GM19099 (cell line): ENCODE measurements around the gene ATM.

Source experiments
- POLR2A ChIP-seq: IDR thresholded peaks from 3 replicates; pipeline ENCODE4 v1.6.1; 2011; ENCODE audit warnings: low read depth; ENCODE audit not compliant: insufficient read length; ENCODE audit errors: extremely low read depth

Gene ATM

GRCh38 chr11:108388576-108388975 is 165.7 kb downstream of the ATM start:
- TF ChIP-seq POLR2A = no peak

DNA sequence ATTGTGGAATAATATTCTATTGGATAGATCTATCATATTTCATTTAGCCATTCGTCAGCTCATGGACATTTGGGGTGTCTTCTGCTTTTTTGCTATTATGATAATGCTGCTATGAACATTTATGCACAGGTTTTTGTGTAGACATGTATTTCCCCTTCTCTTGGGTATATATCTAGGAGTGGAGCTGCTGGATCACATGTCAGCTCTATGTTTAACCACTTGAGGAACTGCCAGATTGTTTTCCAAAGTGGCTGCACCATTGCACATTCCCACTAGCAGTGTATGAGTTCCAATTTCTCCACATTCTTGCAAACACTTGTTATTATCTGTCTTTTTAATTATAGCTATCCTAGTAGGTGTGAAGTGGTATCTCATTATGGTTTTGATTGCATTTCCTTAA is 169.5 kb downstream of the ATM start:
- no peak for TF ChIP-seq POLR2A

GRCh38 chr11:108393046-108393445 is 170.2 kb downstream of the ATM start:
- TF ChIP-seq POLR2A = no peak

- no peak for TF ChIP-seq POLR2A
These were observed 171.9 kb downstream of the ATM start for GRCh38 chr11:108394744-108395284.

- no peak for TF ChIP-seq POLR2A
These were observed 175.6 kb downstream of the ATM start for GRCh38 chr11:108398439-108398838.

DNA sequence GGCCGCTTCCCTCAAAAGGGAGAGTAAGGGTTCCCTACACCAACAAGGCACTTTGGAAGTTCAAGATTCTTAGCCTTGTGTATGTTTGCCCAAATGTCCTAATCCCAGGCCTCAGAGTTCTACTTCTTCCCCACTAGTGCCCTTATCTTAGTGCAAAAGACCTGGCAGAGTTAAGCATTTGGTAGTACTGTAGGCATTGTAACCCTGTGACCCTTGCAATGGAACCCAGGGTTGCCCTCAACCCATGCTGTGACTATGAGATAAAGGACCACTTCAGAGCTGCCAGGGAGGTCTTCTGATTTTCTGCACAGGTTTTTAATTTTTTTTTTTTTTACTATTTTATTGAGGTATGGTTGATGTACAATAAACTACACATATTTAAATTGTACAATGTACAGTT is 179.4 kb downstream of the ATM start:
- no peak for TF ChIP-seq POLR2A

GRCh38 chr11:108403052-108403451 is 180.2 kb downstream of the ATM start:
- no peak for TF ChIP-seq POLR2A

- TF ChIP-seq POLR2A = no peak
These were observed 182.8 kb downstream of the ATM start for GRCh38 chr11:108405706-108406105.

DNA sequence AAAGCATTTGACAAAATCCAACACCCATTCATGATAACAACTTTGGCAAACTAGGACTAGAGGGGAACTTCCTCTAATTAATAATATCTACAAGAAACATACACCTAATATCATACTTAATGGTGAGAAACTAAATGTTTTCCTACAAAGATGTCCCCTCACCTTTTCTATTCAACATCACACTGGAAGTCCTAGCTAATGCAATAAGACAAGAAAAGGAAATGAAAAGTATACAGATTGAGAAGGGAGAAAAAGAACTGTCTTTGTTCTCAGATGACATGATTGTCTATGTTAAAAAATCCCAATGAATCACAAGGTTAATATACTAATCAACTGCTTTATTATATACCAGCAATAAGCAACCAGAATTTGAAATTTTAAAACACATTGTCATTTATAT is 192.1 kb downstream of the ATM start:
- TF ChIP-seq POLR2A = no peak
